Daoy (cell line): ENCODE measurements around the gene HIRA. TPM values are rescaled to one million over a fixed set of nuclear protein-coding genes. Genes with fewer than 3 reads are reported as not detected.
"Not testable (repeated sequence)": the region's sequence is repeated elsewhere in the genome, so short reads cannot be mapped to it uniquely, and the experiment has no call there.

ENCODE experiments used
- DNase-seq: peaks from one replicate; pipeline ENCODE4 v3.0.0-alpha.2; 2015; ENCODE audit warnings: low read depth
- total RNA-seq: library from RNA; depleted of rRNA; stranded (reverse); fragments of >200 nt; shearing (Covaris generic); gene quantifications from 2 replicates; pipeline ENCODE4 v1.2.3, GENCODE V29; 2014

The HIRA gene
- total RNA-seq, 1 experiment from 2014 or later, result 16.6 TPM

- DNase-seq, result not testable (repeated sequence)
Observed at GRCh38 chr22:19330205-19330604, 101.3 kb downstream of the HIRA start.

- no peak for DNase-seq
Observed at GRCh38 chr22:19329454-19329853, 102.1 kb downstream of the HIRA start.

GRCh38 chr22:19325296-19325948, 106.1 kb downstream of the HIRA start:
- DNase-seq, result no peak

GRCh38 chr22:19323420-19323819, 108.1 kb downstream of the HIRA start:
- not testable (repeated sequence) for DNase-seq

- no peak for DNase-seq
Observed at GRCh38 chr22:19321757-19322156, 109.8 kb downstream of the HIRA start.

- not testable (repeated sequence) for DNase-seq
Observed at GRCh38 chr22:19320136-19320535, 111.4 kb downstream of the HIRA start.

GRCh38 chr22:19319281-19319680, 112.3 kb downstream of the HIRA start:
- DNase-seq, result no peak

- no peak for DNase-seq
Observed at GRCh38 chr22:19317865-19318264, 113.7 kb downstream of the HIRA start.

- DNase-seq, result no peak
Observed at GRCh38 chr22:19307872-19308271, 123.7 kb downstream of the HIRA start.

GRCh38 chr22:19306535-19306934, 125.0 kb downstream of the HIRA start:
- not testable (repeated sequence) for DNase-seq

- DNase-seq, result no peak
Observed at GRCh38 chr22:19304547-19304946, 127.0 kb downstream of the HIRA start.

- DNase-seq, result no peak
Observed at GRCh38 chr22:19303785-19304184, 127.7 kb downstream of the HIRA start.

- DNase-seq, result no peak
Observed at GRCh38 chr22:19295733-19296132, 135.8 kb downstream of the HIRA start.

GRCh38 chr22:19292458-19293230, 138.9 kb downstream of the HIRA start:
- no peak for DNase-seq

- peak; percentile 84 for DNase-seq
Observed at GRCh38 chr22:19291580-19292457, 139.7 kb downstream of the HIRA start, which contains the start of gene CLTCL1. CLTCL1 (minus strand) TSS chr22:19291719; CDS start chr22:19291641, 78 bp downstream.

- DNase-seq, result peak; percentile 40
Observed at GRCh38 chr22:19291218-19291579, 140.3 kb downstream of the HIRA start.

- peak; percentile 15 for DNase-seq
Observed at GRCh38 chr22:19290400-19291217, 140.9 kb downstream of the HIRA start.

GRCh38 chr22:19289475-19290161, 141.9 kb downstream of the HIRA start:
- peak; percentile 82 for DNase-seq

- peak; percentile 63 for DNase-seq
Observed at GRCh38 chr22:19287889-19288288, 143.6 kb downstream of the HIRA start.

GRCh38 chr22:19287076-19287707, 144.3 kb downstream of the HIRA start:
- DNase-seq, result peak; percentile 34
